ENCODE results near the gene NCBP3. TPM values are rescaled to one million over a fixed set of nuclear protein-coding genes. Genes with fewer than 3 reads are reported as not detected.

Gene NCBP3
- total and polyA plus RNA-seq, 2 of the 8 experiments (the other 6 are each of a cell fraction or from before 2014, with no cell fraction given): 19.6 to 46.1 TPM

GRCh38 chr17:3818786-3819185, 27.3 kb downstream of the NCBP3 start:
- H3K56ac ChIP-seq (replicated peaks; ENCODE audit: insufficient read length, low read depth, low read length): no peak overlapping the region
- H4K5ac ChIP-seq (ENCODE audit: insufficient read length, low read depth, low read length): no peak overlapping the region
- H4K20me1 ChIP-seq (replicated peaks in 1 of 2; ENCODE audit: control insufficient read depth in 1 of 2, insufficient read depth in 2 of 2, low read length in 2 of 2): peaks cover 3 to 4% of the 10 kb centered on the region in 2 experiments
- 90% methylated on average over 6 of the region's 6 CpGs; no CpG with 5 or more reads in 1 of the 2 experiments for WGBS, 2 experiments (ENCODE audit: extremely low coverage in 1 of 2, insufficient coverage in 1 of 2, insufficient read length in 1 of 2, insufficient replicate concordance in 2 of 2, low coverage in 1 of 2, low lambda C conversion rate in 2 of 2, missing lambda C conversion rate in 1 of 2)
- no peak overlapping the region for H3K27ac ChIP-seq (ENCODE audit: low read depth, low read length)
- no peak overlapping the region for H2BK120ac ChIP-seq (replicated peaks; ENCODE audit: low read depth, low read length)
- H3K23ac ChIP-seq (ENCODE audit: insufficient read length): no peak overlapping the region
- H3K27me3 ChIP-seq (replicated peaks in 1 of 4; ENCODE audit: control insufficient read depth in 3 of 4, extremely low read depth in 1 of 4, insufficient read depth in 3 of 4, low read length in 3 of 4): no peaks in the 10 kb centered on the region
- no peak overlapping the region for H3K9ac ChIP-seq (replicated peaks in 1 of 4; ENCODE audit: extremely low read depth in 1 of 4, low read depth in 3 of 4, low read length in 3 of 4)
- no peak overlapping the region for H4K91ac ChIP-seq (replicated peaks; ENCODE audit: insufficient read length, low read length)
- DNase-seq (ENCODE audit: low read depth in 1 of 2, low spot score in 2 of 2) (no peak), FAIRE-seq (no peak)
- H3K79me2 ChIP-seq (ENCODE audit: control insufficient read depth in 1 of 2, insufficient read depth in 2 of 2, low read length in 2 of 2): no peaks in the 10 kb centered on the region
- H3K4me1 ChIP-seq (replicated peaks in 1 of 4; ENCODE audit: control insufficient read depth in 3 of 4, insufficient read depth in 4 of 4, low read length in 3 of 4): no peaks in the 10 kb centered on the region
- no peak overlapping the region for H3K4ac ChIP-seq (replicated peaks; ENCODE audit: insufficient read length, low read depth, low read length)
- no peak overlapping the region for H4K8ac ChIP-seq (ENCODE audit: extremely low read depth, insufficient read depth, low read length)
- H3K79me1 ChIP-seq (ENCODE audit: low read depth, low read length): no peaks in the 10 kb centered on the region
- no peak overlapping the region for H2AK5ac ChIP-seq (ENCODE audit: low read depth, low read length)
- H2AFZ ChIP-seq (ENCODE audit: low read length): no peak overlapping the region
- no peak overlapping the region for H3K4me2 ChIP-seq (ENCODE audit: insufficient read depth in 1 of 2, low read depth in 2 of 2, low read length in 2 of 2)
- no peak overlapping the region for H3K14ac ChIP-seq (ENCODE audit: insufficient read length)
- H3K18ac ChIP-seq (ENCODE audit: extremely low read depth, low read length): no peak overlapping the region
- H2BK20ac ChIP-seq (ENCODE audit: low read length): no peak overlapping the region
- no peak overlapping the region for H2BK15ac ChIP-seq (ENCODE audit: low read length)
- peaks cover 25 to 80% (median 64%) of the 10 kb centered on the region in 4 experiments; a peak in 7 of 8 replicates for H3K36me3 ChIP-seq (ENCODE audit: control insufficient read depth in 2 of 4, insufficient read depth in 4 of 4, low read length in 3 of 4)
- H3K9me3 ChIP-seq (ENCODE audit: insufficient read depth in 2 of 2, low read depth in 1 of 2, low read length in 1 of 2): no peaks in the 10 kb centered on the region
- H3K4me3 ChIP-seq (ENCODE audit: extremely low read depth in 1 of 4, insufficient read depth in 2 of 4, low read depth in 3 of 4, low read length in 4 of 4): no peak overlapping the region
- CTCF ChIA-PET (ENCODE audit: partially characterized antibody): interaction anchor here (1.1 kb wide), 1 partner anchor 80 kb away, joined by 4 read pairs; no protein-coding TSS in a partner anchor
- POLR2A ChIA-PET (ENCODE audit: partially characterized antibody): no interaction called here
- H2BK5ac ChIP-seq (ENCODE audit: low read depth, low read length): no peak overlapping the region; the same call in 1 of the 2 replicates
- H2BK12ac ChIP-seq (ENCODE audit: low read depth, low read length): no peak overlapping the region
- no peaks in the 10 kb centered on the region; the same call in 1 of the 2 replicates for H3K23me2 ChIP-seq (ENCODE audit: low read depth, low read length)
- TF ChIP-seq SUZ12 (IDR thresholded peaks at IDR 0.05; ENCODE audit: low read length): no peak
- TF ChIP-seq EZH2 (IDR thresholded peaks at IDR 0.05; ENCODE audit: low read depth, low read length, severe bottlenecking): no peak
- no peak for TF ChIP-seq BACH1 (IDR thresholded peaks at IDR 0.05; ENCODE audit: low read length)
- TF ChIP-seq MAFK (IDR thresholded peaks at IDR 0.05; ENCODE audit: low read depth, low read length): no peak
- TF ChIP-seq KDM4A (IDR thresholded peaks at IDR 0.05; ENCODE audit: low read depth, low read length, severe bottlenecking): no peak
- no peak for TF ChIP-seq MAX (IDR thresholded peaks at IDR 0.05)
- no peak for TF ChIP-seq HDAC2 (IDR thresholded peaks at IDR 0.05; ENCODE audit: borderline replicate concordance in 1 of 2, low read depth in 2 of 2, low read length in 2 of 2)
- no peak for TF ChIP-seq SP2 (IDR thresholded peaks at IDR 0.05; ENCODE audit: low read length)
- TF ChIP-seq SAP30 (IDR thresholded peaks at IDR 0.05; ENCODE audit: insufficient read depth, insufficient replicate concordance, low read length): no peak
- TF ChIP-seq ATF3 (IDR thresholded peaks at IDR 0.05; ENCODE audit: insufficient read depth, low read depth, low read length): no peak
- TF ChIP-seq SIN3A (conservative IDR thresholded peaks at IDR 0.05 in 1 of 2, IDR thresholded peaks at IDR 0.05 in 1 of 2; ENCODE audit: low read depth in 1 of 2, low read length in 2 of 2): no peak
- no peak for TF ChIP-seq ZNF274 (IDR thresholded peaks at IDR 0.05; ENCODE audit: borderline replicate concordance, extremely low read depth, low read length)
